GM12801 (cell line): Measurements from ENCODE around the gene GPR137.

ENCODE experiments used
- CTCF ChIP-seq: IDR thresholded peaks from one replicate; pipeline ENCODE4 v1.5.1; 2011; ENCODE audit warnings: control low read depth; ENCODE audit not compliant: insufficient read length; ENCODE audit errors: extremely low read depth

Gene GPR137

GRCh38 chr11:64262271-64263002 is 23.2 kb upstream of the GPR137 start:
- TF ChIP-seq CTCF, result no peak

GRCh38 chr11:64263021-64263946 is 22.4 kb upstream of the GPR137 start:
- no peak for TF ChIP-seq CTCF

- no peak for TF ChIP-seq CTCF
Observed at GRCh38 chr11:64263947-64264317, 21.7 kb upstream of the GPR137 start.

GRCh38 chr11:64264371-64264852 is 21.2 kb upstream of the GPR137 start:
- TF ChIP-seq CTCF, result no peak

- no peak for TF ChIP-seq CTCF
Observed at GRCh38 chr11:64265176-64266160, 20.2 kb upstream of the GPR137 start.

GRCh38 chr11:64266339-64266738 is 19.3 kb upstream of the GPR137 start:
- TF ChIP-seq CTCF, result no peak
